ENCODE results near the gene EHMT1.

Gene EHMT1

DNA sequence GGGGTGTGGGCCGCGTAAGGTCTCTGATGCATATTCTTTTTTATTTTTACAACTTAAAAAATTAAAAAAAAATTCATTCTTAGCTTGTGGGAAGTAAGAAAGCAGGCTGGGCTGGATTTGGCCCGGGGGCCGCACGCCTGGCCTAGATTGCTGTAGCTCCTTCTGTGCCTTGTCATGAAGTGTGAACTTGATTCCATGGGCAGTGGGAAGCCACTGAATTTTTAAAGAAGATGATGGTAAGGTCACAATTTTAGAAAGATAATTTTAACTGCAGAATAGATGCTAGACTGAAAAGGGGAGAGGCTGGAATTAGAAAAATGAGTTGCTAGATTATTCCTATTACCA, 56.1 kb downstream of the EHMT1 start:
- DNase-seq: no peak

DNA sequence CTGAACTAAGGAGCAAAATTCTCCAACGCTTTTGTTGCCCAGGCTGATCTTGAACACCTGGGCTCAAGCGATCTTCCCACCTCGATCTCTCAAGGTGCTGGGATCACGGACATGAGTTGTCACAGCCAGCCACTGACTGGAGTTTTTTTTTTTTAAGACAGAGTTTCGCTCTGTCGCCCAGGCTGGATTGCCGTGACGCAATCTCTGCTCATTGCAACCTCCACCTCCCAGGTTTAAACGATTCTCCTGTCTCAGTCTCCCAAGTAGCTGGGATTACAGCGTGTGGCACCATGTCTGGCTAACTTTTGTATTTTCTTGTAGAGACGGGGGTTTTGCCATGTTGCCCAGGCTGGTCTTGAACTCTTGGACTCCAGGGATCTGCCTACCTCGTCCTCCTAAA, 58.2 kb downstream of the EHMT1 start:
- no peak for DNase-seq

DNA sequence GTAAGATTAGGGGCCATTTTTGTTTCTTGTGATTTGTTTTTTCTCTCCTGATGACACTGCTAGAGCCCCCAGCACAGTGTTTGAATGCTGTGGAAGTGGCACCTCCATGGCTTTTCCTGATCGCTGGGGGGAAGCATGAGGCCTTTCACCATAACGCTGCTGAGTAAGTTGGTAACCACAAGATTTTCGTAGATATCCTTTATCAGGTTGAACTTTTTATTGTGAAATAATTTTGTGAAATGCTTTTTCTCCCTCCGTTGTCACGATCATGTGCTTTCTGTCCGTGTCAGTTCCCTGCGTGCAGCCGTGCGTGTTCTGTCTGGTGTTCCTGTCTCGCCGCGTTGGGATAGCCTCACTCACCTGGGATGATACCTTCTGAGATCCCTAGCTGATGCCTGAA, 59.4 kb downstream of the EHMT1 start:
- DNase-seq: no peak

DNA sequence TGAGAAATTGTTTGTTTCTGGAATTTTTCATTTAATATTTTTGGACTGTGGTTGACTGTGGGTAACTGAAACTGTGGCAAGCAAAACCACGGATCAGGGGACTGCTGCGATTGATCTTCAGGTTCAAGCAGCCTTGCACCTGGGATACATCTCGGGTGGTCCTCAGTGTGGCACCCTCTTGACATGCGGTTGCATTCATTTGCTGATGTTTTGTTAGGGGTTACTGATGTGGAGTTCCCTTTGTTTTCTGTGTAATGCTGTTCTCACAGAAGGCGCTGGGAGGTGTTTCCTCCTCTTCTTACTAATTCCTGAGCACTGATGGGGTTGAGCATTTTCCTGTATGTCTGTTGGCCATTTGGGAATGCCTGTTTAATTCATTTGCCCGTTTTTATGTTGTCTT, 60.4 kb downstream of the EHMT1 start:
- DNase-seq: no peak

DNA sequence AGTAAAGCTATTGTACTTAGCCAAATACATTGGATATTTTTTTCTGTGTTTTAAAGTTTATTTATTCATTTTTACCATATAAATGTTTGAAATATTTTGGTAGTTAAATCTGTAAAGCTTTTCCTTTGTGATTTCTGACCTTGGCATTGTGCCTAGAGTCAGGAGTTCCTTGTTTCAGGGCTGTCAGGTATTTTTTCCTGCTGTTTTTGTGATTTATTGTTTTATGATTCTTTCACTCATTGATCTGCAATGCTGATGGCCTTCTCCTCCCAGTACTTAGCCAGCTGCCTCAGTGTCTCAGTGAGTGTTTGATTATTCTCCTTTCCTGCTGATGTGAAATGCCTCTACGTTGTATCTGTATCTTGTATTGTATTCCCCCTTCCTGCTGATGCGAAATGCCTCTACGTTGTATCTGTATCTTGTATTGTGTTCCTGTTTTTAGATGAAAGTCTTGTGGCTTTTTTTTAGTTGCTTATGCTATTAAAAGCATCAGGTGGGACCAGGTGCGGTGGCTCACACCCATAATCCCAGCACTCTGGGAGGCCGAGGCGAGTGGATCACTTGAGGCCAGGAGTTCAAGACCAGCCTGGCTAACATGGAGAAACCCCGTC, 61.0 kb downstream of the EHMT1 start:
- DNase-seq: no peak

DNA sequence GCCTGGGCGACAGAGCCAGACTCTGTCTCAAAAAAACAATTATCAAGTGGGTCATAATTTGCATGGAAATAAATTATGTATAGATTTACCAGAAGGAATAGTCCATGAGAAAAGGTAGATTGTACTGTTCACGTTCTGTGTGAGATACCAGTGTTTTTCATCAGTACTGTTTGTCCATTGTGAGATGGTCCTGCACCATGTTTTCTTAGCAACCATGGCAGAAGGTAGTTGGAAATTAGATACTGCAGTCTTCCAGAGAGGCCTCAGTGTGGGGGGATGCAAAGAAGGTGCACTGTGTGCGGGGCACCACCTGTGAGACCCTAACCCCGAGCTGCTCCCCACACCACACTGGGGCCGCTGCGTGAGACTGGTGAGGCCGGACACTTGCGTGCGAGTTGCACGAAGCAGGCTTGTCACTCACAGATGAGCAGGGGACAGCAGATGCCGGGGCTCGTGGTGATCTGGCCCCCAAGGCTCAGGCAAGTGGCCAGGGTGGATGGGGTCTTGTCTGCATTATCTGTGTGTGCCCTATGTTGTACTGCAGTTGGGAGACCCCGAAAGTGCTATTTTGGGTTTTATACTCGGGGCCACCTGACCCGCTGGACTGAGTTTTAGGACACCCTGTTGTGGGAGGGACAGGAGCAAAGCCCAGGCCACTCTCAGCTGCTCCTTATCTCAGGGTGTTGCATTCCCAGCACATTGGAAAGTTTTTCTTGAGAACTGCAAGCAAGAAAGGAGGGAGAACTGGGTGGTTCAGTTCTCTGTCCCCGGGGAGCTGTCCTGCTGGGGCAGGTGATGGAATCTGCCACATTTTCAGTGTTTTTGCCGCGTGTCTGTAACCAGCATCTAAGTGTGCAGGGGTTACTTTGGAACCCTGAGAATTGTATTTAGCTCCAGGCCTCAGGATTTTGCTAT, 61.9 kb downstream of the EHMT1 start:
- no peak for DNase-seq

DNA sequence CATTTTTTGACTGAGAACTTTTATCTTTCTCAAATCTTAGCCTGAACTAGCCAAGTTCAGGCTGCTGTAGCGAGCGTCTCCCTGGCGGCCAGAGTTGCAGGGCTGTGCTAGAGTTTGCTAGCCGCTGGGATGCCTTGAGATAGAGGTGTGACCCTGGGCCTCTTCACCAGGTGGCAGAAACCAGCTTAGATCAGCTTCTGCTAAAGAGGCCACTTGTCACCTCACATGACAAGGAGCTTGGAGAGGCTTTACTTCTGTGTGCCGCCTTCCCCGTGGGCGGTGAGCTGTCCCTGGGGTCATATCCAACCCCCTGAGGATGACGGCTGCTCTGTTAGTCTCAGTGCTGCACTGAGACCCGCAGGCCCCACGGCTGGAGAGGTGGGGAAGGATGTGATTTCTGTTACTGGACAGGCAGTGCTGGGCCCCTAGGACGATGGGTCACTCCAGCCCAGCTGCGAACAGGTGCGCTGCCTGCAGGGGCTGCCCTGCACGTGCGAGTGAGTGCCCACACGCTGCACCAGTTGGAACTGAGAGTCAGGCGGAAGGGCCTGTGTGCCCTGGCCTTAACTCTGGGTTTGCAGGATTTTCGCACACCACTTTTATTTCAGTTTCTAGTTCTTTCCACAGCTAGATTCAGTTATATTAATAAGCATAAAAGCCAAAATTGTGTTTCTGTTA, 63.8 kb downstream of the EHMT1 start:
- no peak for DNase-seq

DNA sequence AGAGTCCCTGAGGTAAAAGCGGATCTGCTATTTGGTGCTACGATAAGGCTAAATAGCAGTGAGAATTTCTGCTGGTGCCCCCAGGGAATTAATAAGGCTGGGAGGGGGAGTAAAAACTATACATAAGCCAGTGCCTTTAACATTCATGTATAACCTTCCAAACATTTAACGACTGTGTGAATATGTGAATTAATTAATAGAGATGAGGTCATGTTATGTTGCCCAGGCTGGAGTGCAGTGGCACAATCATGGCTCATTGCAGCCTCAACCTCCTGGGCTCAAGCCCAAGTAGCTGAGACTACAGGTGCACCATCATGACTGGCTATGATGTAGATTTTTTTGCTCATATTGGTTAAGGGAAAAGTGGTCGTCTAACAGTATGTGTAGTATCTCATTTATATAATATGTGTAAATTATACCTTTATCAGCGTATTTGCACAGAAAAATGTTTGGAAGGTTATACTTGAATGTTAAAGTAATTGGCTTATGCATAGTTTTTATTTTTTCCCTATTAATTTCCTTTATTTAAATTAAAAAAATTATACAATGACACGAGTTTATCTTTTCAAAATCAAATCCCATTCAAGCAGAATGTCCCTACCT, 64.6 kb downstream of the EHMT1 start:
- DNase-seq: no peak

DNA sequence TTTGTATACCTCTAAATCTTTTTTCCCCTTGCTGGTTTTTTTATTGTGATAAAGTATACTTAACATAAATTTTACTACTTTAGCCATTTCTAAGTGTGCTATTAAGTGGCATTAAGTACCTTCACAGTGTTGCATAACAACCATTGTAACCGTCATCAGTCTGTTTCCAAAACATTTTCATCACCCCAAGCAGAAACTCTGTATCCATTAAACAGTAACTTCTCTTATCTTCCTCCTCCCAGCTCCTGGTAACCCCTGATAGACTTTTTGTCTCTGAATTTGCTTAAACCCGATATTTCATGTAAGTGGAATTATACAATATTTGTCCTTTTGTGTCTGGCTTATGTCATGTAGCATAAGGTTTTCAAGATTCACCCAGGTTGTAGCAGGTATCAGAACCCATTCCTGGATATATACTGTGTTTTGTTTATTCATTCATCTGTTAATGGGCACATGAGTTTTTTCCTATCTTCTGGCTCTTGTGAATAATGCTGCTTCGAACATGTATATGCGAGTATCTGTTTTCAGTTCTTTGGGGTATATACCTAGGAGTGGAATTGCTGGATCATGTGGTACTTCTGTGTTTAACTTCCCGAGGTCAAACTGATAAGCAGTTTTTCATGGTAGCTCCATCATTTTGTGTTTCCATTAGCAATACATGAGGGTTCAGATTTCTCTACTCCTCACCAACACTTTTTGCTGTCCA, 66.4 kb downstream of the EHMT1 start:
- no peak for DNase-seq

DNA sequence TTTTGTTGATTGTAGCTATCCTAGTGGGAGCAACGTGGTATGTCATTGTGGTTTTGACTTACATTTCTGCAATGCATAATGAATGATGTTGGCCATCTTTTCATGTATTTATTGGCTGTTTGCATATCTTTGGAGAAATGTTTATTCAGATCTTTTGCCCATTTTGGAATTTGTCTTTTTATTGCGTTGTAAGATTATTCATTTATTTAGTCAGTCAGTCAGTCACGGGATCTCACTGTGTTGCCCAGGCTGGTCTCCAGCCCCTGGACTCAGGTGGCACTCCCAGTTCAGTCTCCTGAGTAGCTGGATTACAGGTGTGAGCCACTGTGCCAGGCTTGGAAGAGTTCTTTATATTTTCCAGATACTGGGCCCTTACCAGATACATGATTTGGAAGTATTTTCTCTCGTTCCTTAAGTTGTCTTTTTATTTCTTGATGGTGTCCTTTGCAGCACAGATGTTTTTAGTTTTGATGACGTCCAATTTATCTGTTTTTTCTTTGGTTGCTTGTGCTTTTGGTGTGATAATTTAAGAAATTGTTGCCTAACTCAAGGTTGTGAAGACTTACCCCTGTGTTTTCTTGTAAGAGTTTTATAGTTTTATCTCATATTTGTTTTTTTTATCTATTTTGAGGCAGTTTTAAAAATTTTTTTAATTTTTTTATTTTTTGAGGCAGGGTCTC, 67.1 kb downstream of the EHMT1 start:
- DNase-seq: no peak

DNA sequence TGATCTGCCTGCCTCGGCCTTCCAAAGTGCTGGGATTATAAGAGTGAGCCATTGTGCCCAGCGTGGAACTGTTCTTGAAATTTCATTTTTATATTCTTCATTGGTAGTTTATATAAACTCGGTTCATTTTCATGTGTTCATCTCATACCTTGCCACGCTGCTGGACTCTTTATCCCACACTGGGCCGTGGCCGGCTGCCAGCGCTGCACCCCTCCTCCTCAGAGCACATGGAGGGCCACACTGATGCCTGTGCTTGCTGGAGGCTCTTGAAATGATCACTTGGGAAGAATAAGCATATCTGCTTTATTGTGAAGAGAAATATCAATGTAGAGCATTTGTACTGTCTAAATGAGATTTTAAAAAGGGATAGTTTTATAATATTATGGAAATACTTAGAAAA, 69.5 kb downstream of the EHMT1 start:
- no peak for DNase-seq

DNA sequence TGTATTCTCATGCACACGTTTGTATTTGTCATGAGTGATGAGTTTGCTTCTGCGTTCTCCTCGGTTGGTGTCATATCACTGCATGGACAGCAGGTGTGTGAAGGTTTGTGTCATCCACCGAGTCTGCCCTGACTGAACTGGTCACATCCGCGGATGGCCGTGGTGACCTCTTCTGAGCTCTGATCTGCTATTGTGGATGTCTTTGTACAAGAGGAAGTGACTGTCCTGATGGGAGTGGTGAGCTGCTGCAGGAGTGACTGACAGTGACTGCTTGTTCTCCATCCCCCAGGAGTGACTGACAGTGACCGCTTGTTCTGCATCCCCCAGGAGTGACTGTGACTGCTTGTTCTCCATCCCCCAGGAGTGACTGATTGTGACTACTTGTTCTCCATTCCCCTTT, 69.9 kb downstream of the EHMT1 start:
- no peak for DNase-seq

DNA sequence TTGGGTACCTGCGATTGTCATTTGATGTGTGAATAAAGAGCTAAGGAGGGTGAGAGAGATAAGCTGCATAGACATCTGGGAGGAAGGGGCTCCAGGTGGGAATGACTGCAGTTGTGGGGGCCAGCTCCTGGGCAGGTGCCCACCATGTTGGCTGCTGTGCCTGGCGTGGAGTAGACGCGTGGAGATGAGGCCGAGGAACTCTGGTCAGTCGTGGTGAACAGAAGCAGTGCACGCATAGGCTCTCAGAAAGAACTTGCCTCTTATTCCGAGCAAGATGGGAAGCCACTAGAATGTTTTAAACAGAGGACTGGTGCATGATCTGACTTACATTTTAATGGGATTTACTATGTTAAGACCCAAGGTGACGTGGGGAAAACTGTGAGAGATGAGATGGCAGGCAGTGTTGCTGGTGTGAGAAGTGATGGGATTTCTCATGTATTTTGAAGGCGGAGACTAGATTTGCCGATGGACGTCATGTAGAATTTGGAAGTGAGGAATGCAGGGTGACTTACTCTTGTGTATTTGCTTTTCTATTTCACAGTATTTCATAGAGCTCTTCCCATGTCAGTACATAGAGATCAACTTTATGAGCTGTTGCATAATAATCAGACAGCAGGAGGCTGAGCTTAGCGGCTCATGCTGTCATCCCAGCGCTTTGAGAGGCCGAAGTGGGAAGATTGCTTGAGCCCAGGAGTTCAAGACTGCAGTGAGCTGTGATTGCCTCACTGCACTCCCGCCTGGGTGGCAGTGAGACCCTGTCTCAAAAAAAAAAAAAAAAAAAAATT, 71.1 kb downstream of the EHMT1 start:
- no peak for DNase-seq

DNA sequence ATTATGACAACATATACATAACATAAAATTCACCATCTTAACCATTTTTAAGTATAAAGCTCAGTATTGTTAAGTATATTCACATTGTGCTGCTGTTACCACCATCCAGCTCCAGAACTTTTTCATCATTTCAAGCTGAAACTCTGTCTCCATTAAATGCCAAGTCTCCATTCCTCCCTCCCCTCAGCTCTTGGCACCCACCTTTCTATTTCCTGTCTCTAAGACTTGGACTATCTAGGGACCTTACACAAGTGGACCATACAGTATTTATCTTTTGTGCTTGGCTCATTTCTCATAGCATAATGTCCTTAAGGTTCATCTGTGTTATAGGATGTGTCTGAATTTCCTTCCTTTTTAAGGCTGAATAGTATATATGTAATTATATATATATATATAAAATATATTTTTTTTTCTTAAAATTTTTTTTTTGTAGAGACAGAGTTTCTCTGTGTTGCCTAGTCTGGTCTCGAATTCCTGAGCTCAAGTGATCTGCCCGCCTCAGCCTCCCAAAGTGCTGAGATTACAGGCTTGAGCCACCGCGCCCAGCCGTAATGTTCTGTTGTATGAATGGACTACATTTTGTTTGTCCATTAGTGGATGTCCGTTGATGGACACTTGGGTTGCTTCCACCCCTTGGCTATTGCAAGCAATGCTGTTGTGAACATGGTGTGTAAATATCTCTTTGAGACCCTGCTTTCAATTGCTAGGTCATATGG, 72.3 kb downstream of the EHMT1 start:
- no peak for DNase-seq

DNA sequence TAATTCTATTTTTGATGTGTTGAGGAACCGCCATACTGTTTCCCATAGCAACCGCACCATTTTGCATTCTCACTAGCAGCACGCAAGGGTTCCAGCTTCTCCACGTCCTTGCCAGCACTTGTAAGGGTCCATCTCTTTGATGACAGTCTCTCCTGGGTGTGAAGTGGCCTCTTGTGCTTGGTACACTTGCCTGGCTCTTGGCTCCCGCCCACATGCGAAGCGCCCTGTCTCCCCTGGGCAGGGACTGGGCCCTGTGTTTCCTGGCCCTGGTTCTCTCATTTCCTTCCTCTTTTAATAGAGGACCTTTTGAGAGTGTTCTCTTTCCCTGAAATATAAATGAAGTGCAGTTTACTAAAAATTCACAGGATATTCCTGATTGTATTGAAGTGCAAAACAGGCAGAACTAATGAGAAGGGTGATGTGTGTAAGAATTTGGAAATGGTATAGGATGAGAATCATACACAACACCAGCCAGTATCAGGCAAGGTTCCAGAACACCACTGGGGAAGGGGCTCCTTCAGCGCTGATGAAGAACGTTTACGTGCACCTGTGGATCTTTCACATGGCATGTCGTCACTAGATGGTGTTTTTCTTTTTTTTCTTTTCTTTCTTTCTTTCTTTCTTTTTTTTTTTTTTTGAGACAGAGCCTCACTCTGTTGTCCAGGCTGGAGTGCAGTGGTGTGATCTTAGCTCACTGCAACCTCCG, 73.0 kb downstream of the EHMT1 start:
- no peak for DNase-seq

DNA sequence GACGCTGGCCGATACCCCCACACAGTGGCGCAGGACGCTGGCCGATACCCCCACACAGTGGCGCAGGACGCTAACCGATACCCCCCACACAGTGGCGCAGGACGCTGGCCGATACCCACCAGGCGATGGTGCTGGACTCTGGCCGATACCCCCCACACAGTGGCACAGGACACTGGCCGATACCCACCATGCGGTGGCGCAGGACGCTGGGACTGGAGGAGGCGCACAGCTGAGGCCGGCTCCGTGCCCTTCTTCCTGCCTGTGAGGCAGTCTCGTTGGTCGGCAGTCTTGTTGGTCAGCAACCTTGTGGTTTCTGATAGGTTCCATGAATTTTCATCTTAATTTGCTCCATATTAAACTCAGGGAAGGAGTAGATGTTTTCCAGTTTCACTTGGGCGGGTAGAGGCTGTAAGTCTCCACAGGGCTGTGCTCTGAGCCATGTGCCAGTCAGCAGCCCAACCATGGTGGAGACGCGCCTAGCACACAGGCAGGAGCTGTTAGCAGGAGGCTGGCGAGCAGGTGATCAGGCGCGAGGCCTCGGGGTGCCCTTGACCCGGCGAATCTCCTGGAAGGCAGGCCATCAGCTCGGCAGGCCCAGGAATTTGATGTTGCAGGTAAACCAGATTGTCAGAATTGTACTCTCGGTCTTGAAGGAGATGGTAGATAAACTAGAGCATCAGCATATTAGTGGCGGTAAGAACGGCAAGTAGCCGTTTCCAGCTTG, 75.6 kb downstream of the EHMT1 start:
- no peak for DNase-seq

DNA sequence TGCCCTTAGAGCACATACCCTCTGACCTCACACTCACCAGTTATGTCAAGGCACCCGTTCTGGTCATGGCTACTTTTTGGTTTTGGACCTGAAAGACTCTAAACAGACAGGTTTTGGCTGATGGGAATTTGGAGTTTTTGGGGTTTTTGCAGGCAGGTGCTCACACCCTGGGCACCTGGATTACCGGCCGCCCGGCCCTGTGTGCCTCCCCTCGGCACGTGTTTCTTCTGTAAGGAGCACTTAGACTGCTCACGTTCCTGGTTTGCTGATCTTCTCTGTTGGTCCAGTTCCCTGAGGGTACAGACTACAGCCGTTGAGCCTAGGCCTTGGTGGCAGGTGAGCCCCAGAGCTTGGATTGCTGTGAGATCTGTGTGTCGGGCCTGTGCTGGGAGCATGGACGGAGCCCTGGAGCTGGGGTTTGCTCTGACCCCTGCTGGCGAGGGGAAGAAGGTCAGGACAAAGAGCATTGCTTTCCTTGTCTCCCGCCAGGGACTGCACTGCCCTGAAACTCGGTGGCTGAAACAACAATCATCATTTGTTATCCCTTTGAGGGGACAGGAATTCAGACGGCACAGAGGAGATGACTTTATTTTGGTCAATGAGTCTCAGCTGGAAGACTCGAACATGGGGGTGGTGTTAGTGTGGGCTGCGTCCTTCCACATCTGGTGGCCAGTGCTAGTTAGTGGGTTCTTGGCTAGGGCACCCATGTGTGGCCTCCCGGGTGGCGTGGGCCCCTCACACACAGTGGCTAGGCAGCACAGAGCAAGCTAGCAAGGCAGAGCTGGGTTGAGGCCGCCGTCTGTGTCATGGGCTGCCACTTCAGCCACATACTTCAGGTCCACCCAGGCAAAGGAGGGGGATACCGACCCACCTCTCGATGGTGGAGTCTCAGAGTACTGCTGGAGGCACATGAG, 76.4 kb downstream of the EHMT1 start:
- peak; percentile 17 for DNase-seq

DNA sequence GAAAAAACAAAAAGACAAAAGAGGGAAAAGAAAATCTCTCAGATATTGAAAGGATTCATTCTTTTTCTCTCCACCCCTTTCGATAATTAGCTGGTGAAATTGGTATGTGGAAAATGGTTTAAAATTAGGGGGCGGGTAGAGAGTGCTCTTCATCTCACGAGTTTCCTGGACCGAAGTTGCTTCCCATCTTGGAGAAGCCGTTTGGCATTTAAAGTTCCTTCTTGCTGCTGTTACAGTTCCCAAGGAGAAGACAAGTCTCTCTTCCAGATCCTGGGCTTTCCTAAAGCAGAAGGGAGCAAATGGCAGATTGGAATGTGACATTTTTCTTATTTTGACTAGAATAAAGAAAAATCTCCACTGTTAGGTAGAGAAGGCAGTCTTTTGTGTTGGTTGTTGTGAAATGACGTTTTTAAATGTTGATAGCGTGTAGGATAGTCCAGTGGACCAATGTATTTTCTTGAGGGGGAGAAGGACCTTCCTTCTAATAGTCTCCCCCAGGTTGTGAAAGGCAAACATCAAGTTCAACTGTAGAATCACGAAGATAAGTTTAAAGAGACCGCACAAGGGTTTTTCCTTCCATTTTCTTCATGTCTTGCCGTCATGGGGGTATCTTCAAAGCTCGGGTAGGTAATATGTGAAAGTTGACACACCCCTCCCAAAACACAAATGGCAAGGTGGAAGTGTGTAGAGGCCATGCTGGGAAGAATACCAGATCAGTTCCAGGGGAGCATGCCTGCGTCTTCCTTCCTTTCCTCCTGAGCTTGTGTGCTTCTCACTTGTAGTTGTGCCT, 77.5 kb downstream of the EHMT1 start:
- DNase-seq: no peak

Data from CD4-positive, alpha-beta T cell treated with Interleukin-12 subunit alpha and Interleukin-12 subunit beta, for 1 hour (primary cell).